IPS-15b (cell line): ENCODE measurements around the gene FAM3A.

Source experiments
- H3K27me3 ChIP-seq: one replicate; pipeline ENCODE4 v1.6.1; 2013; ENCODE audit warnings: low read length; ENCODE audit not compliant: control insufficient read depth, insufficient read depth
- H3K36me3 ChIP-seq: one replicate; pipeline ENCODE4 v1.6.1; 2013; ENCODE audit warnings: low read length; ENCODE audit not compliant: control insufficient read depth, insufficient read depth
- H3K4me1 ChIP-seq: one replicate; pipeline ENCODE4 v1.6.1; 2013; ENCODE audit warnings: mild to moderate bottlenecking, low read length; ENCODE audit not compliant: control insufficient read depth, insufficient read depth
- H3K4me3 ChIP-seq: one replicate; pipeline ENCODE4 v1.5.1; 2013; ENCODE audit warnings: low read depth, low read length
- H3K9ac ChIP-seq: one replicate; pipeline ENCODE4 v1.6.1; 2013; ENCODE audit warnings: low read depth, mild to moderate bottlenecking, low read length
- H3K9me3 ChIP-seq: one replicate; pipeline ENCODE4 v1.6.1; 2013; ENCODE audit warnings: mild to moderate bottlenecking, low read length; ENCODE audit not compliant: control insufficient read depth, insufficient read depth

FAM3A gene

DNA sequence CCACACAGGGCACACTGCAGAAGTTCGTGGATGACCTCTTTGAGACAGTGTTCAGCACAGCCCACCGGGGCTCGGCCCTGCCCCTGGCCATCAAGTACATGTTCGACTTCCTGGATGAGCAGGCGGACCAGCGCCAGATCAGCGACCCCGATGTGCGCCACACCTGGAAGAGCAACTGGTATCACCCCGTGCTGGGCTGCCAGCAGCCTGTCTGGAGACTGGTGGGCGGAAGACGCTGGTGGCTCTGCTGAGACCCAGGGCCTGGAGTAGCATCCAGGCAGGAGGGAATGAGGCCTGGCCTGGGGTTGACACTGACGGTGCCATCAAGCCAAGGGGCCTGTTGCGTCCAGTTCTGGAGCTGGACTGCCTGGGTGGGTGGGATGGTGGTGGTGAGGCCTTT is 45.6 kb downstream of the FAM3A start:
- Histone ChIP-seq H3K4me1 (no peaks in the 10 kb centered on the region), H3K9me3 (no peaks in the 10 kb centered on the region)

DNA sequence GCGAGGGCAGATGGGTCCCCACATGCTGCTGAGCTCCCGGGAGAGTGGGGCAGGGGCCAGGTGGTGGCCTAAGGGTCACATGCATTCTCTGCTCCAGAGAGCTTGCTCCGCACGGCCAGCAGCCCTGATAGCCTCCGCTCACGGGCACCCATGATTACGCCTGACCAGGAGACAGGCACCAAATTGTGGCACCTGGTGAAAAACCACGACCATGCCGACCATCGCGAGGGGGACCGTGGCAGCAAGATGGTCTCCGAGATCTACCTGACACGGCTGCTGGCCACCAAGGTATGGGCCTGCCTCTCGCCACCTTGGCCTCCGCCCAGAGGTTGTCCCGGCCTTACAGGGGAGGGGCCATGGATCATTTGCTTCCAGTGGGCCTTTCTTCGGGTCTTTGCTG is 46.2 kb downstream of the FAM3A start:
- Histone ChIP-seq H3K9me3 (no peaks in the 10 kb centered on the region), H3K9ac (no peak overlapping the region), H3K27me3 (no peaks in the 10 kb centered on the region), H3K4me1 (no peaks in the 10 kb centered on the region), H3K4me3 (no peak overlapping the region), H3K36me3 (peaks cover 63% of the 10 kb centered on the region)

More for the DNA sequence above, 45.6 kb downstream of the FAM3A start:
- Histone ChIP-seq H3K9ac (no peak overlapping the region), H3K36me3 (peaks cover 58% of the 10 kb centered on the region), H3K4me3 (no peak overlapping the region), H3K27me3 (no peaks in the 10 kb centered on the region)

DNA sequence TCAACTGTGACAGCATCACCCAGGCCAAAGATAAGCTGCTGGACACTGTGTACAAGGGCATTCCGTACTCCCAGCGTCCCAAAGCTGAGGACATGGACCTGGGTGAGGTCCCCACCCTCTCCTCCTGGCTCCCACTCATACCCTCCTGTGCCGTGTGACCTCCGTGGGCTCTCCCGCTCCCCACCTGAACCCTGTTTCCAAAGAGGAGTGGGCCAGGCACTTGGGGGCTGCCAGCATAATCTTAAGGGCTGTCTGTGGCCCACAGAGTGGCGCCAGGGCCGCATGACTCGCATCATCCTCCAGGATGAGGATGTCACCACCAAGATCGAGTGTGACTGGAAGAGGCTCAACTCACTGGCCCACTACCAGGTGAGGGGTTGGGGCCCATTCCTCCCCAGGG is 46.9 kb downstream of the FAM3A start:
- Histone ChIP-seq H3K27me3 (no peaks in the 10 kb centered on the region), H3K4me3 (no peak overlapping the region), H3K9me3 (no peaks in the 10 kb centered on the region), H3K9ac (no peak overlapping the region), H3K4me1 (no peaks in the 10 kb centered on the region), H3K36me3 (peaks cover 70% of the 10 kb centered on the region)

GRCh38 chrX:154468217-154468616 is 47.8 kb downstream of the FAM3A start:
- Histone ChIP-seq H3K4me1 (no peaks in the 10 kb centered on the region), H3K36me3 (peaks cover 66% of the 10 kb centered on the region), H3K27me3 (no peaks in the 10 kb centered on the region), H3K9ac (no peak overlapping the region), H3K9me3 (no peaks in the 10 kb centered on the region), H3K4me3 (no peak overlapping the region)

DNA sequence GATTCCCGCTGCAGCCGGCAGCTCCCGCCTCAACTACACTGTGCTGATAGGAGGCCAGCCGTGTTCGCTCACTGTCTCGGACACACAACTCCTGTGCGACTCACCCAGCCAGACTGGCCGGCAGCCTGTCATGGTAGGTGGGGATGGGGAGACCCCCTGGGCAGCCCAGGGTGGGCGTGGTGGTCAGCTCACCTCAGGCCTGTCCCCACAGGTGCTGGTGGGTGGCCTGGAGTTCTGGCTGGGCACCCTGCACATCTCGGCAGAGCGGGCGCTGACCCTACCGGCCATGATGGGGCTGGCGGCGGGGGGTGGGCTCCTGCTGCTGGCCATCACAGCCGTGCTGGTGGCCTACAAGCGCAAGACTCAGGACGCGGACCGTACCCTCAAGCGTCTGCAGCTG is 48.5 kb downstream of the FAM3A start:
- no peak overlapping the region for H3K9ac ChIP-seq
- no peaks in the 10 kb centered on the region for H3K27me3 ChIP-seq
- H3K36me3 ChIP-seq, result peaks cover 63% of the 10 kb centered on the region
- H3K9me3 ChIP-seq, result no peaks in the 10 kb centered on the region
- no peak overlapping the region for H3K4me3 ChIP-seq
- H3K4me1 ChIP-seq, result no peaks in the 10 kb centered on the region

DNA sequence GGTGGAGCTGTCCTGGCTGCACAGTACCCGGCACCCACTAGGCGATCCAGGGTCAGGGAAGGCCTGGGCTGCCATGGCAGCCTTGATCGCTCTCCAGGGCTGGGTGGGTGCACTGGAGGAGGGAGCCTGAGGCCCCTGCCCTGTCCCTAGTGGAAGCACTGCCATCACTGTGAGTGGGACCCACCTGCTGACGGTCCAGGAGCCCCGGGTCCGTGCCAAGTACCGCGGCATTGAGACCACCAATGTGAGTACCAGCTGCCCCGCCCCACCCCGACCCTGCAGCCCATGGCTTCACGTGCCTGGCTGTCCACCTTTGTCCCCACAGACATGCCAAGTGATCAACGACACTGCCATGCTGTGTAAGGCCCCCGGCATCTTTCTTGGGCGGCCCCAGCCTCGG is 49.1 kb downstream of the FAM3A start:
- no peaks in the 10 kb centered on the region for H3K4me1 ChIP-seq
- H3K9ac ChIP-seq, result no peak overlapping the region
- no peak overlapping the region for H3K4me3 ChIP-seq
- peaks cover 68% of the 10 kb centered on the region for H3K36me3 ChIP-seq
- no peaks in the 10 kb centered on the region for H3K27me3 ChIP-seq
- no peaks in the 10 kb centered on the region for H3K9me3 ChIP-seq

- Histone ChIP-seq H3K4me3 (no peak overlapping the region), H3K9ac (no peak overlapping the region), H3K36me3 (peaks cover 69% of the 10 kb centered on the region), H3K9me3 (no peaks in the 10 kb centered on the region), H3K27me3 (no peaks in the 10 kb centered on the region), H3K4me1 (no peaks in the 10 kb centered on the region)
These were observed 50.0 kb downstream of the FAM3A start for GRCh38 chrX:154466036-154466435.

- Histone ChIP-seq H3K36me3 (peaks cover 69% of the 10 kb centered on the region), H3K4me1 (no peaks in the 10 kb centered on the region), H3K27me3 (no peaks in the 10 kb centered on the region), H3K4me3 (no peak overlapping the region), H3K9me3 (no peaks in the 10 kb centered on the region), H3K9ac (no peak overlapping the region)
These were observed 50.4 kb downstream of the FAM3A start for GRCh38 chrX:154465601-154466000.

GRCh38 chrX:154464806-154465365 is 51.1 kb downstream of the FAM3A start:
- H3K9me3 ChIP-seq, result no peaks in the 10 kb centered on the region
- H3K9ac ChIP-seq, result no peak overlapping the region
- no peaks in the 10 kb centered on the region for H3K4me1 ChIP-seq
- no peak overlapping the region for H3K4me3 ChIP-seq
- H3K36me3 ChIP-seq, result peaks cover 66% of the 10 kb centered on the region
- H3K27me3 ChIP-seq, result no peaks in the 10 kb centered on the region

- peaks cover 55% of the 10 kb centered on the region for H3K36me3 ChIP-seq
- no peaks in the 10 kb centered on the region for H3K4me1 ChIP-seq
- H3K27me3 ChIP-seq, result no peaks in the 10 kb centered on the region
- no peak overlapping the region for H3K9ac ChIP-seq
- no peak overlapping the region for H3K4me3 ChIP-seq
- no peaks in the 10 kb centered on the region for H3K9me3 ChIP-seq
These were observed 52.3 kb downstream of the FAM3A start for GRCh38 chrX:154463611-154464220.

DNA sequence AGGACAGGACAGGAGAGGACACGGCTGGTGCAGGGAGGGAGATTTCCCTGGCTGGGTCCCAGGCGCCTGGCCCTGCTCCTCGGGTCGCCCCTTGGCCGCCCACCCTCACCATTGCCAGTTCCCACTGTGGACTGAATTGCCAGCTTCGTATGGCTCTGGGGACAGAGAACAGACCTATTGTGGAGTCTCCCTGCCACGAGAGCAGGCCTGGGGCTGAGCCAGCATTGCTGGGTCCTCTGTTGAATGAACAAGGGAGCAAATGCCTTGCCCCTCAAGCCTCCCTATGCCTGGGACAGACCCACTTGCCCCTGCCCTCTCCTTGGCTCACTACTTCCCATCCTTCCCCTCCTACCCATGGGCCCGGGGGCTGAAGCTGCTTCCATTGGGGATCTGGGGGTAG is 53.6 kb downstream of the FAM3A start:
- H3K4me3 ChIP-seq, result no peak overlapping the region
- no peaks in the 10 kb centered on the region for H3K9me3 ChIP-seq
- no peak overlapping the region for H3K9ac ChIP-seq
- H3K4me1 ChIP-seq, result no peaks in the 10 kb centered on the region
- H3K36me3 ChIP-seq, result peaks cover 46% of the 10 kb centered on the region
- no peaks in the 10 kb centered on the region for H3K27me3 ChIP-seq

DNA sequence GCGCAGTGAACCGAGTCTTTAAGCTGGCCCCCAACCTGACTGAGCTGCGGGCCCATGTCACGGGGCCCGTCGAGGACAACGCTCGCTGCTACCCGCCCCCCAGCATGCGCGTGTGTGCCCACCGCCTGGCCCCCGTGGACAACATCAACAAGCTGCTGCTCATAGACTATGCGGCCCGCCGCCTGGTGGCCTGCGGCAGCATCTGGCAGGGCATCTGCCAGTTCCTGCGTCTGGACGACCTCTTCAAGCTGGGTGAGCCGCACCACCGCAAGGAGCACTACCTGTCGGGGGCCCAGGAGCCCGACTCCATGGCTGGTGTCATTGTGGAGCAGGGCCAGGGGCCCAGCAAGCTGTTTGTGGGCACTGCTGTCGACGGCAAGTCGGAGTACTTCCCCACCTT is 55.7 kb downstream of the FAM3A start:
- Histone ChIP-seq H3K4me3 (no peak overlapping the region), H3K4me1 (no peaks in the 10 kb centered on the region), H3K9ac (no peak overlapping the region), H3K27me3 (peaks cover 2% of the 10 kb centered on the region), H3K9me3 (no peaks in the 10 kb centered on the region), H3K36me3 (peaks cover 32% of the 10 kb centered on the region)
